ENCODE measurements around the gene RNF112.
A peak's percentile ranks its signal among the peaks of the same experiment; 100 is the strongest.

Gene RNF112

GRCh38 chr17:19375732-19376131 is 35.3 kb upstream of the RNF112 start:
- FAIRE-seq: no peak

GRCh38 chr17:19376811-19377210 is 34.2 kb upstream of the RNF112 start:
- no peak for FAIRE-seq

GRCh38 chr17:19377602-19378415 is 33.2 kb upstream of the RNF112 start:
- FAIRE-seq: peak; percentile 95

GRCh38 chr17:19378416-19379360 is 32.3 kb upstream of the RNF112 start, which contains the start of gene MAPK7:
Gene MAPK7 (plus strand): TSS chr17:19378498. CDS start chr17:19378901, 403 bp downstream.
- FAIRE-seq: no peak

GRCh38 chr17:19379361-19380065 is 31.5 kb upstream of the RNF112 start:
- FAIRE-seq: no peak

GRCh38 chr17:19380481-19381301 is 30.3 kb upstream of the RNF112 start:
- no peak for FAIRE-seq

GRCh38 chr17:19381361-19381740 is 29.7 kb upstream of the RNF112 start:
- no peak for FAIRE-seq

GRCh38 chr17:19381741-19382444 is 29.1 kb upstream of the RNF112 start:
- FAIRE-seq: no peak

GRCh38 chr17:19382531-19383444 is 28.2 kb upstream of the RNF112 start:
- no peak for FAIRE-seq

- FAIRE-seq: no peak
These were observed 27.2 kb upstream of the RNF112 start for GRCh38 chr17:19383681-19384470.

- no peak for FAIRE-seq
These were observed 26.2 kb upstream of the RNF112 start for GRCh38 chr17:19384723-19385391.

- FAIRE-seq: no peak
These were observed 25.5 kb upstream of the RNF112 start for GRCh38 chr17:19385521-19385983.

GRCh38 chr17:19386051-19386929 is 24.7 kb upstream of the RNF112 start:
- no peak for FAIRE-seq

GRCh38 chr17:19386974-19387920 is 23.8 kb upstream of the RNF112 start, which contains the start of gene MFAP4:
Gene MFAP4 (minus strand): TSS chr17:19387190. CDS start chr17:19387155, 35 bp downstream.
- FAIRE-seq: no peak

GRCh38 chr17:19387921-19388521 is 23.0 kb upstream of the RNF112 start:
- no peak for FAIRE-seq
